Mesendoderm (in vitro differentiated cells): ENCODE data around the gene TWIST2.

ENCODE experiments used
- DNase-seq: peaks from one replicate; pipeline ENCODE4 v3.0.0; 2013
- H2AK5ac ChIP-seq: 2 replicates; pipeline ENCODE4 v1.6.1; 2013; ENCODE audit warnings: low read length, inconsistent platforms
- H2BK120ac ChIP-seq: 2 replicates; pipeline ENCODE4 v1.6.1; 2013; ENCODE audit warnings: low read depth, mild to moderate bottlenecking, low read length, moderate library complexity, mixed read lengths
- H2BK15ac ChIP-seq: replicated peaks from 2 replicates; pipeline ENCODE4 v1.6.1; 2013; ENCODE audit warnings: low read depth, mild to moderate bottlenecking, moderate library complexity
- H2BK5ac ChIP-seq: 2 replicates; pipeline ENCODE4 v1.6.1; 2013; ENCODE audit warnings: low read length, inconsistent platforms
- H3K18ac ChIP-seq: 2 replicates; pipeline ENCODE4 v1.6.1; 2013; ENCODE audit warnings: mild to moderate bottlenecking, low read length, mixed read lengths
- H3K23ac ChIP-seq: one replicate; pipeline ENCODE4 v1.6.1; 2013; ENCODE audit warnings: low read length
- H3K27ac ChIP-seq: 2 replicates; pipeline ENCODE4 v1.5.1; 2013; ENCODE audit warnings: low read depth, mild to moderate bottlenecking, inconsistent platforms, low read length, moderate library complexity
- H3K27me3 ChIP-seq: 2 replicates; pipeline ENCODE4 v1.6.1; 2013; ENCODE audit warnings: low read length, control low read depth, mild to moderate bottlenecking, inconsistent platforms; ENCODE audit not compliant: insufficient read depth, poor library complexity
- H3K36me3 ChIP-seq: 2 replicates; pipeline ENCODE4 v1.6.1; 2013; ENCODE audit warnings: low read length, inconsistent platforms; ENCODE audit not compliant: control insufficient read depth, insufficient read depth
- H3K4ac ChIP-seq: one replicate; pipeline ENCODE4 v1.6.1; 2013; ENCODE audit warnings: low read depth, mild to moderate bottlenecking, low read length, moderate library complexity
- H3K4me1 ChIP-seq: 2 replicates; pipeline ENCODE4 v1.6.1; 2013; ENCODE audit warnings: low read depth, low read length, inconsistent platforms; ENCODE audit not compliant: control insufficient read depth
- H3K4me2 ChIP-seq: 2 replicates; pipeline ENCODE4 v1.6.1; 2013; ENCODE audit warnings: low read length
- H3K4me3 ChIP-seq: 2 replicates; pipeline ENCODE4 v1.5.1; 2013; ENCODE audit warnings: mild to moderate bottlenecking, low read length
- H3K56ac ChIP-seq: one replicate; pipeline ENCODE4 v1.6.1; 2013; ENCODE audit warnings: low read length
- H3K79me1 ChIP-seq: 2 replicates; pipeline ENCODE4 v1.6.1; 2013; ENCODE audit warnings: low read length, inconsistent platforms
- H3K79me2 ChIP-seq: 2 replicates; pipeline ENCODE4 v1.6.1; 2013; ENCODE audit warnings: mild to moderate bottlenecking, low read length; ENCODE audit not compliant: control insufficient read depth, insufficient read depth
- H3K9ac ChIP-seq: 2 replicates; pipeline ENCODE4 v1.6.1; 2013; ENCODE audit warnings: low read length, inconsistent platforms
- H4K5ac ChIP-seq: one replicate; pipeline ENCODE4 v1.6.1; 2013; ENCODE audit warnings: low read length
- H4K8ac ChIP-seq: one replicate; pipeline ENCODE4 v1.6.1; 2013; ENCODE audit warnings: low read depth, mild to moderate bottlenecking, control low read depth, low read length, moderate library complexity
- WGBS: extraction: QIAGEN DNeasy Blood & Tissue Kit; methylation state at CpG from one replicate; pipeline ENCODE4 v1.1.7; 2013; ENCODE audit warnings: low lambda C conversion rate, missing lambda C conversion rate; ENCODE audit not compliant: insufficient coverage; ENCODE audit errors: extremely low coverage; 5-methylcytosine and 5-hydroxymethylcytosine counted together

The TWIST2 gene

GRCh38 chr2:238854699-238855229 is 6.9 kb downstream of the TWIST2 start:
- no peak overlapping the region for H3K23ac ChIP-seq
- no peaks in the 10 kb centered on the region for H3K36me3 ChIP-seq
- no peak overlapping the region for H2AK5ac ChIP-seq
- no peaks in the 10 kb centered on the region for H3K4me1 ChIP-seq
- no peak overlapping the region for H3K4ac ChIP-seq
- H3K79me1 ChIP-seq = no peaks in the 10 kb centered on the region
- no peak overlapping the region for H3K56ac ChIP-seq
- no peak overlapping the region for H4K5ac ChIP-seq
- no peak overlapping the region for H3K9ac ChIP-seq
- no peak overlapping the region for H3K4me2 ChIP-seq
- H2BK120ac ChIP-seq = no peak overlapping the region
- peaks cover 12% of the 10 kb centered on the region for H3K27me3 ChIP-seq
- no peaks in the 10 kb centered on the region for H3K79me2 ChIP-seq
- no peak overlapping the region for H3K27ac ChIP-seq
- no peak overlapping the region for H3K18ac ChIP-seq
- H3K4me3 ChIP-seq = no peak overlapping the region
- no peak overlapping the region for H4K8ac ChIP-seq
- no peak for DNase-seq
- H2BK15ac ChIP-seq = no peak overlapping the region
- H2BK5ac ChIP-seq = no peak overlapping the region
- no CpG with 5 or more reads among the region's 18 CpGs for WGBS

- H2AK5ac ChIP-seq = no peak overlapping the region
- DNase-seq = no peak
- no peaks in the 10 kb centered on the region for H3K79me1 ChIP-seq
- H3K23ac ChIP-seq = no peak overlapping the region
- no peak overlapping the region for H3K4ac ChIP-seq
- no peak overlapping the region for H3K56ac ChIP-seq
- H3K9ac ChIP-seq = no peak overlapping the region
- no peaks in the 10 kb centered on the region for H3K79me2 ChIP-seq
- H4K8ac ChIP-seq = no peak overlapping the region
- no CpG with 5 or more reads among the region's 9 CpGs for WGBS
- no peak overlapping the region for H2BK5ac ChIP-seq
- H3K4me1 ChIP-seq = no peaks in the 10 kb centered on the region
- H2BK15ac ChIP-seq = no peak overlapping the region
- no peak overlapping the region for H3K27ac ChIP-seq
- no peak overlapping the region for H3K4me3 ChIP-seq
- no peak overlapping the region for H4K5ac ChIP-seq
- no peak overlapping the region for H3K18ac ChIP-seq
- no peak overlapping the region for H3K4me2 ChIP-seq
- peaks cover 7% of the 10 kb centered on the region for H3K27me3 ChIP-seq
- no peak overlapping the region for H2BK120ac ChIP-seq
- H3K36me3 ChIP-seq = no peaks in the 10 kb centered on the region
These were observed 7.4 kb downstream of the TWIST2 start for GRCh38 chr2:238855299-238855698.

DNA sequence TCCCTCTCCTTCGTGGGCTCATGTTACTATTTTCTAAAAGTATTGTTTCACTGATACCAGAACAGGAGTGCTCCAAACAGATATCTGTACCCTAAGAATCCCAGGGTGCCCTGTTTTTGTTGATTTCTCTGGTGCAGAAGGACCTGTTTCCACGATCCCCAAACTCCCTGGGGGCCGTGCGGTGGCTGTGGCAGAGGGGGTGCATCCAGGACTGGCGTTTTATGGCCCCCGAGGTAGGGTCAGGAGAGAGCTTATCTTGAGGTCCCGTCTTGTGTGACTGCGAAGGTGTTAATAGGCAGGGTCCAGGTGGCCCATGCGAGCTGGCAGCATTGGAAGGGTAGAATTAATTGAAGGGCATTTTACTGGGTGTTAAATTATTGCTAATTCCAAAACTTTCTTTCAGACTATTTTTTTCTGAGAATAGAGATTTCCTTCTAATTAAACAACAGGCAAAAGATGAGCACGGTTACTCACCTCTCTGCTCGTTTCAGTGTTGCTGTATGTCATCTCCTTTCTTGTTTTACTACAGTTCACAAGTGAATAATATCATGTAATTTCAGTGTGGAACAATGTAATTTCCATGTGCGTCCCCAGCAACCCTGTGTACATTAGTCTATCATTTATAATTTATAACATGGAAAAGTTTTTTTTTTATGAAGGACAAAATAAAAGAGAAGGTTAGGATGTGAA is 8.2 kb downstream of the TWIST2 start:
- no peak overlapping the region for H3K18ac ChIP-seq
- no peak overlapping the region for H3K4me2 ChIP-seq
- WGBS = no CpG with 5 or more reads among the region's 12 CpGs
- DNase-seq = no peak
- no peak overlapping the region for H2AK5ac ChIP-seq
- H2BK120ac ChIP-seq = no peak overlapping the region
- no peaks in the 10 kb centered on the region for H3K79me1 ChIP-seq
- no peak overlapping the region for H3K4ac ChIP-seq
- no peak overlapping the region for H3K23ac ChIP-seq
- no peak overlapping the region for H2BK15ac ChIP-seq
- H4K8ac ChIP-seq = no peak overlapping the region
- H3K56ac ChIP-seq = no peak overlapping the region
- no peaks in the 10 kb centered on the region for H3K79me2 ChIP-seq
- no peaks in the 10 kb centered on the region for H3K36me3 ChIP-seq
- H3K27ac ChIP-seq = no peak overlapping the region
- H3K27me3 ChIP-seq = peaks cover 6% of the 10 kb centered on the region
- H4K5ac ChIP-seq = no peak overlapping the region
- H3K9ac ChIP-seq = no peak overlapping the region
- no peak overlapping the region for H3K4me3 ChIP-seq
- H2BK5ac ChIP-seq = no peak overlapping the region
- no peaks in the 10 kb centered on the region for H3K4me1 ChIP-seq

DNA sequence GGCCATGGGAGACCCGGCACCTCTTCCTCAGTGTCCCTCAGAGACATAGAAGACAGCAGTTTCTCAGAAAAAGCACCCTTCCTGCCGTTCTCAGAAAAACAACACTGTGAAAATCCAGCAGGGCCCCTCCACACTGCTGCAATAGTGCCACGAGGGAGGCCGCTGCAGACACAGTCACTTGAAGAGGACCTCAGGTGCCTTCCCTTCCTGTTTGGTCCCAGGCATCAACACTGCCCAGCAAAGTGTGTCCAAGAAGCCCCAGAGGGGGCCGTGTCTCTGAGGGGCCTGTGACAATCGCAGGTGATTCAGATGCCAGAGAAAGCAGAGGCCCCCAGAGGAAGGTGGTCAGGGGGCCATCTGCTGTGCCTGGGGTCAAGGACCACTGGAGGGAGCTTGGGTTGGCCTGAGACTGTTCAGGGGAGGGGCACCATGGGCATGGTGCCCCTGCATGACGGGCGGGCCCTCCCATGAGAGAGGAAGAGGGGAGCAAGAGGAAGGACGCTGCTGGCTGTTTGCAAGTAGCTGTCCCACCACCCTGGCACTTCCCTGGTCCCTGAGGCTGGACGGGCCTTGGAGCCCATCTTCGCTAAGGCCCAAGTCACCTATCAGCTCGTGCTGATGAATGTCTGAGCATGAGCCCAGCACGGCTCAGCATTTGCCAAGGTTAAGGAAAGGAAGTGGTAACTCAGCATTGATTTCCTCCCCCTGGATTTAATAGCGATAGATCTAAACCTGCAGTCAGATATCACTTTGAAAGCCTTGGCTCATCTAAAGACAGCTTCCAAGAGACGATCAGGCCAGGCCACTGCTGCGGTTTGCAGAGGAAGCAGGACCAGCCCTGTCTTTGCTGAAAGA is 9.1 kb downstream of the TWIST2 start:
- no peak overlapping the region for H3K18ac ChIP-seq
- no peak overlapping the region for H3K23ac ChIP-seq
- H3K79me2 ChIP-seq = no peaks in the 10 kb centered on the region
- DNase-seq = no peak
- H4K5ac ChIP-seq = no peak overlapping the region
- no peaks in the 10 kb centered on the region for H3K27me3 ChIP-seq
- no peak overlapping the region for H3K4ac ChIP-seq
- no peak overlapping the region for H4K8ac ChIP-seq
- H2BK15ac ChIP-seq = no peak overlapping the region
- WGBS = no CpG with 5 or more reads among the region's 16 CpGs
- H3K56ac ChIP-seq = no peak overlapping the region
- H3K4me1 ChIP-seq = no peaks in the 10 kb centered on the region
- H3K27ac ChIP-seq = no peak overlapping the region
- no peak overlapping the region for H2BK120ac ChIP-seq
- H3K9ac ChIP-seq = no peak overlapping the region
- no peak overlapping the region for H2BK5ac ChIP-seq
- H3K36me3 ChIP-seq = no peaks in the 10 kb centered on the region
- no peak overlapping the region for H3K4me3 ChIP-seq
- no peaks in the 10 kb centered on the region for H3K79me1 ChIP-seq
- H2AK5ac ChIP-seq = no peak overlapping the region
- no peak overlapping the region for H3K4me2 ChIP-seq

- H2BK15ac ChIP-seq = no peak overlapping the region
- no peak overlapping the region for H3K27ac ChIP-seq
- no peak overlapping the region for H2BK120ac ChIP-seq
- no peak overlapping the region for H3K4me3 ChIP-seq
- H3K4me1 ChIP-seq = no peaks in the 10 kb centered on the region
- H3K4me2 ChIP-seq = no peak overlapping the region
- no peak overlapping the region for H2BK5ac ChIP-seq
- H3K23ac ChIP-seq = no peak overlapping the region
- no peak overlapping the region for H4K5ac ChIP-seq
- H3K27me3 ChIP-seq = no peaks in the 10 kb centered on the region
- H3K36me3 ChIP-seq = no peaks in the 10 kb centered on the region
- no peak overlapping the region for H3K4ac ChIP-seq
- H3K18ac ChIP-seq = no peak overlapping the region
- H3K56ac ChIP-seq = no peak overlapping the region
- no peak overlapping the region for H2AK5ac ChIP-seq
- H3K79me1 ChIP-seq = no peaks in the 10 kb centered on the region
- no peak overlapping the region for H3K9ac ChIP-seq
- H4K8ac ChIP-seq = no peak overlapping the region
- no peak for DNase-seq
- WGBS = no CpG with 5 or more reads among the region's 4 CpGs
- no peaks in the 10 kb centered on the region for H3K79me2 ChIP-seq
These were observed 10.1 kb downstream of the TWIST2 start for GRCh38 chr2:238857959-238858358.
